ENCODE results near the gene LOX. TPM values are rescaled to one million over a fixed set of nuclear protein-coding genes. Genes with fewer than 3 reads are reported as not detected.

LOX gene
- total RNA-seq, 1 experiment from 2014 or later = 0.12 TPM

DNA sequence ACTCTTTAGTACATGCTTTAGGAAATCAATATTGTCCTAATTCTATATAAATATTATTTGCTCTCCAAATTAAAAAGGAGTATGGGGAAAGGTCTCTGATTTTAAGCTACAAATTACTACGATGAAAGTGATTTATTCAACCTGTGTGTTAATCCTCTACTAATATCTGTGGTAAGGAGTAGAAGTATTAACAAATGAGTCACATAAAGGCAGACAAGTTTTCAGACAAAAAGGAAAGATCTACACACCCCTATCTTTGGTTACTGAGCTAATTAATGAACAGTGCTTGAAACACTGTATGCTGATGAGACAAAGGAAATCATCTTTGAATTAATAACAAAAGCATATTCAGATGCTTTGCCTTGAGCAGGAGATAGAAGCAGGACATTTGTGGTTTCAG, 15.9 kb downstream of the LOX start:
- no peak overlapping the region for H3K4me2 ChIP-seq (ENCODE audit: low read length)
- no peak overlapping the region for H3K9ac ChIP-seq (ENCODE audit: low read length)
- H3K79me2 ChIP-seq (ENCODE audit: insufficient read depth, low read length) = no peaks in the 10 kb centered on the region
- no peaks in the 10 kb centered on the region for H3K4me1 ChIP-seq (ENCODE audit: control insufficient read depth in 1 of 2, insufficient read depth in 2 of 2, low read length in 2 of 2)
- BruUV-seq (replicated peaks) = no TSS peak
- DNase-seq (ENCODE audit: low read depth, low spot score) = no peak
- POLR2A ChIA-PET = no interaction called here
- no peaks in the 10 kb centered on the region for H3K9me2 ChIP-seq (ENCODE audit: insufficient read depth)
- H3K4me3 ChIP-seq (replicated peaks in 1 of 2; ENCODE audit: low read depth in 1 of 2, low read length in 2 of 2) = no peak overlapping the region
- H3K27me3 ChIP-seq (ENCODE audit: insufficient read depth, low read length) = no peaks in the 10 kb centered on the region
- RAD21 ChIA-PET (ENCODE audit: low non-redundant PET in 1 of 2, low total read pairs in 2 of 2, uncharacterized antibody in 2 of 2, unreplicated experiment in 2 of 2) = no interaction called here
- CTCF ChIA-PET = no interaction called here
- intact Hi-C loops (cut with micrococcal nuclease) = no loop called here
- H3K9me3 ChIP-seq (ENCODE audit: control insufficient read depth in 1 of 2, insufficient read depth in 1 of 2, low read depth in 1 of 2, low read length in 2 of 2) = no peaks in the 10 kb centered on the region
- TF ChIP-seq, protein P1, sequence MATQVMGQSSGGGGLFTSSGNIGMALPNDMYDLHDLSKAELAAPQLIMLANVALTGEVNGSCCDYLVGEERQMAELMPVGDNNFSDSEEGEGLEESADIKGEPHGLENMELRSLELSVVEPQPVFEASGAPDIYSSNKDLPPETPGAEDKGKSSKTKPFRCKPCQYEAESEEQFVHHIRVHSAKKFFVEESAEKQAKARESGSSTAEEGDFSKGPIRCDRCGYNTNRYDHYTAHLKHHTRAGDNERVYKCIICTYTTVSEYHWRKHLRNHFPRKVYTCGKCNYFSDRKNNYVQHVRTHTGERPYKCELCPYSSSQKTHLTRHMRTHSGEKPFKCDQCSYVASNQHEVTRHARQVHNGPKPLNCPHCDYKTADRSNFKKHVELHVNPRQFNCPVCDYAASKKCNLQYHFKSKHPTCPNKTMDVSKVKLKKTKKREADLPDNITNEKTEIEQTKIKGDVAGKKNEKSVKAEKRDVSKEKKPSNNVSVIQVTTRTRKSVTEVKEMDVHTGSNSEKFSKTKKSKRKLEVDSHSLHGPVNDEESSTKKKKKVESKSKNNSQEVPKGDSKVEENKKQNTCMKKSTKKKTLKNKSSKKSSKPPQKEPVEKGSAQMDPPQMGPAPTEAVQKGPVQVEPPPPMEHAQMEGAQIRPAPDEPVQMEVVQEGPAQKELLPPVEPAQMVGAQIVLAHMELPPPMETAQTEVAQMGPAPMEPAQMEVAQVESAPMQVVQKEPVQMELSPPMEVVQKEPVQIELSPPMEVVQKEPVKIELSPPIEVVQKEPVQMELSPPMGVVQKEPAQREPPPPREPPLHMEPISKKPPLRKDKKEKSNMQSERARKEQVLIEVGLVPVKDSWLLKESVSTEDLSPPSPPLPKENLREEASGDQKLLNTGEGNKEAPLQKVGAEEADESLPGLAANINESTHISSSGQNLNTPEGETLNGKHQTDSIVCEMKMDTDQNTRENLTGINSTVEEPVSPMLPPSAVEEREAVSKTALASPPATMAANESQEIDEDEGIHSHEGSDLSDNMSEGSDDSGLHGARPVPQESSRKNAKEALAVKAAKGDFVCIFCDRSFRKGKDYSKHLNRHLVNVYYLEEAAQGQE (IDR thresholded peaks at IDR 0.05; ENCODE audit: low read depth) = no peak
- TF ChIP-seq, protein P2, sequence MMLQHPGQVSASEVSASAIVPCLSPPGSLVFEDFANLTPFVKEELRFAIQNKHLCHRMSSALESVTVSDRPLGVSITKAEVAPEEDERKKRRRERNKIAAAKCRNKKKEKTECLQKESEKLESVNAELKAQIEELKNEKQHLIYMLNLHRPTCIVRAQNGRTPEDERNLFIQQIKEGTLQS (IDR thresholded peaks at IDR 0.05) = no peak
- no peak for TF ChIP-seq CBX3 (IDR thresholded peaks at IDR 0.05; ENCODE audit: low read depth)
- TF ChIP-seq SRF (IDR thresholded peaks at IDR 0.05; ENCODE audit: low read depth) = no peak
- no peak for TF ChIP-seq CEBPB (IDR thresholded peaks at IDR 0.05; ENCODE audit: low read depth)
- TF ChIP-seq ZFX (IDR thresholded peaks at IDR 0.05) = no peak
- no peak for TF ChIP-seq POLR2AphosphoS5 (IDR thresholded peaks at IDR 0.05; ENCODE audit: low read depth, low read length)
- no peak for TF ChIP-seq SP1 (IDR thresholded peaks at IDR 0.05; ENCODE audit: low read depth)
- TF ChIP-seq EZH2phosphoT487 (IDR thresholded peaks at IDR 0.05; ENCODE audit: borderline replicate concordance) = no peak
- TF ChIP-seq TCF7L2 (IDR thresholded peaks at IDR 0.05; ENCODE audit: borderline replicate concordance, extremely low read depth, insufficient read depth, insufficient read length) = no peak
- no peak for TF ChIP-seq YY1 (IDR thresholded peaks at IDR 0.05; ENCODE audit: extremely low read depth, insufficient replicate concordance, low read depth, low read length)
- TF ChIP-seq, protein P3, sequence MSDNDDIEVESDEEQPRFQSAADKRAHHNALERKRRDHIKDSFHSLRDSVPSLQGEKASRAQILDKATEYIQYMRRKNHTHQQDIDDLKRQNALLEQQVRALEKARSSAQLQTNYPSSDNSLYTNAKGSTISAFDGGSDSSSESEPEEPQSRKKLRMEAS (IDR thresholded peaks at IDR 0.05) = no peak
- no peak for TF ChIP-seq EGR1 (IDR thresholded peaks at IDR 0.05; ENCODE audit: low read depth)
- no peak for TF ChIP-seq JUND (IDR thresholded peaks at IDR 0.05)
- TF ChIP-seq EZH2 (IDR thresholded peaks at IDR 0.05) = no peak
- no peak for TF ChIP-seq ELF1 (IDR thresholded peaks at IDR 0.05; ENCODE audit: borderline replicate concordance, low read depth)
- TF ChIP-seq ZNF274 (IDR thresholded peaks at IDR 0.05; ENCODE audit: low read depth, low read length) = no peak
- TF ChIP-seq SIN3A (IDR thresholded peaks at IDR 0.05; ENCODE audit: low read depth) = no peak
- no peak for TF ChIP-seq RAD21 (IDR thresholded peaks at IDR 0.05; ENCODE audit: low read depth)
- TF ChIP-seq, protein P4, sequence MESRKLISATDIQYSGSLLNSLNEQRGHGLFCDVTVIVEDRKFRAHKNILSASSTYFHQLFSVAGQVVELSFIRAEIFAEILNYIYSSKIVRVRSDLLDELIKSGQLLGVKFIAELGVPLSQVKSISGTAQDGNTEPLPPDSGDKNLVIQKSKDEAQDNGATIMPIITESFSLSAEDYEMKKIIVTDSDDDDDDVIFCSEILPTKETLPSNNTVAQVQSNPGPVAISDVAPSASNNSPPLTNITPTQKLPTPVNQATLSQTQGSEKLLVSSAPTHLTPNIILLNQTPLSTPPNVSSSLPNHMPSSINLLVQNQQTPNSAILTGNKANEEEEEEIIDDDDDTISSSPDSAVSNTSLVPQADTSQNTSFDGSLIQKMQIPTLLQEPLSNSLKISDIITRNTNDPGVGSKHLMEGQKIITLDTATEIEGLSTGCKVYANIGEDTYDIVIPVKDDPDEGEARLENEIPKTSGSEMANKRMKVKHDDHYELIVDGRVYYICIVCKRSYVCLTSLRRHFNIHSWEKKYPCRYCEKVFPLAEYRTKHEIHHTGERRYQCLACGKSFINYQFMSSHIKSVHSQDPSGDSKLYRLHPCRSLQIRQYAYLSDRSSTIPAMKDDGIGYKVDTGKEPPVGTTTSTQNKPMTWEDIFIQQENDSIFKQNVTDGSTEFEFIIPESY (IDR thresholded peaks at IDR 0.05; ENCODE audit: extremely low read depth, insufficient replicate concordance, low read length) = no peak
- no peak overlapping the region for H3K27ac ChIP-seq (ENCODE audit: low read depth, low read length)
- H4K20me1 ChIP-seq (ENCODE audit: insufficient read depth) = no peaks in the 10 kb centered on the region
- no peak for ATAC-seq
- no peaks in the 10 kb centered on the region for H3K36me3 ChIP-seq (ENCODE audit: control insufficient read depth in 1 of 2, insufficient read depth in 2 of 2, low read length in 2 of 2)
- H2AFZ ChIP-seq (ENCODE audit: low read depth, low read length, poor library complexity, severe bottlenecking) = no peak overlapping the region
